ENCODE measurements around the gene ADAMTSL3. TPM values are rescaled to one million over a fixed set of nuclear protein-coding genes. Genes with fewer than 3 reads are reported as not detected.

Gene ADAMTSL3
- total RNA-seq, 2 donors from 2014 or later, result not detected

DNA sequence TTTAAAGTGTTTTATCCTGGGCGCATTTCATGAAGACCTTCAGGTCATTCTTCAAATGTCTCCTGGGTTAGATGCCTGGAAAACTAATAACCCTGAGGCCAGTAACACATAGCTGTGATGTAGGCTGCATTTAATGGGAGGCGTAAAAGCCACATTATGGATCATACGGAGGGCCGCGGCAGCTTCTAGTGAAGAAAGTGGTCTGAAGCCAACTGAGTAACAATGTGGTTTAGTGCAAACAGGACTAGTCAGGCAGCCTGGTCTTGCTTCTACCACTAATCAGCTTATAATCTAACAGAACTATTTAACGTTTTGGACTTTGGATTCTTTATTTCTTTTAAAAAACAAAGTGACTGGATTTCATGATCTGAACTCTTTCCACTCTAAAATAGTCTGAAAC is 54.4 kb downstream of the ADAMTSL3 start:
- Mint-ChIP-seq H3K27me3 (peaks cover 8% of the 10 kb centered on the region), H3K4me1 (no peaks in the 10 kb centered on the region), H3K4me3 (no peak overlapping the region), H3K27ac (no peak overlapping the region), H3K36me3 (ENCODE audit: low read depth) (no peaks in the 10 kb centered on the region), H3K9me3 (no peaks in the 10 kb centered on the region)
- no peak for ATAC-seq (replicated peaks)

DNA sequence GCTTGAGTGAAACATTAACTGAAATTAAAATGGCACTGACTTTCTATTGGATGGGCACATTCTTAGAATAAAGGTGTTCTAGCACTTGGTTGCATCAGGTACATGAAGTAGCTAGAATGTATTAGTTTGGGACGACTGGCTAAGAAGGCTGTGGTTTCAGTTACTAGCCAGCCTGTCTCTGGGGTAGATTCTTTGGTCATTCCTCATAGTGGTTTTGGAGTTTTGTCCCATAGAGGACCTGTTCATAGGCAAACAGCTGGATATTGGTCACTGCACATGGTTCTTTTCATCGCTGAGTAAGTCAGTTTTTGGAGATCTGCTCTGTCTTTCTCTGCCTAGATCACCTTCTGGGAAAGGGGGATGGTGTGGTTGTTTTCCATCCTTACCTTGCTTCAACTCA is 55.3 kb downstream of the ADAMTSL3 start:
- ATAC-seq (replicated peaks), result no peak
- Mint-ChIP-seq H3K4me3 (no peak overlapping the region), H3K9me3 (no peaks in the 10 kb centered on the region), H3K36me3 (ENCODE audit: low read depth) (no peaks in the 10 kb centered on the region), H3K27me3 (peaks cover 8% of the 10 kb centered on the region), H3K4me1 (no peaks in the 10 kb centered on the region), H3K27ac (no peak overlapping the region)

DNA sequence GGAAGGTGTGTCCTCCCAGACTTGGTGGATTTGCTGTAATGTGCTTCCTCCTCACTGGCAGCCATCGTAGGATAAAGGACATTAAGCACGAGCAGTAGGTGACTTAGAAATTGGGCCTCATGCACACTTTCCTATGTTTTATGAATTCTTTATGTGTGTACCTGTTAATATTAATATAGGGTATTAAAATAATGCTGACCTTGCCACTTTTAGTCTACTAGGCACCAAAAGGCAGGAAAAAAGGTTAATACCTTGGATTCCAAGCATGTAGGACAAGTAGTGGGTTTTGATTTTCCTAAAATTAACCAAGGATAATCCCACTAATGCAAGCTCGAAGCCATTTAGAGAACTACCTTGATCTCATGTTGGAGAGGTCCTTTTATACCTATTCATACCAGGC is 55.9 kb downstream of the ADAMTSL3 start:
- no peaks in the 10 kb centered on the region for H3K9me3 Mint-ChIP-seq
- peaks cover 7% of the 10 kb centered on the region for H3K27me3 Mint-ChIP-seq
- ATAC-seq (replicated peaks), result no peak
- no peaks in the 10 kb centered on the region for H3K4me1 Mint-ChIP-seq
- H3K4me3 Mint-ChIP-seq, result no peak overlapping the region
- H3K36me3 Mint-ChIP-seq (ENCODE audit: low read depth), result no peaks in the 10 kb centered on the region
- no peak overlapping the region for H3K27ac Mint-ChIP-seq

- Mint-ChIP-seq H3K4me3 (no peak overlapping the region), H3K4me1 (no peaks in the 10 kb centered on the region), H3K9me3 (no peaks in the 10 kb centered on the region), H3K27ac (no peak overlapping the region), H3K27me3 (peaks cover 2% of the 10 kb centered on the region), H3K36me3 (ENCODE audit: low read depth) (no peaks in the 10 kb centered on the region)
- no peak for ATAC-seq (replicated peaks)
Observed at GRCh38 chr15:83710452-83710851, 56.5 kb downstream of the ADAMTSL3 start.

DNA sequence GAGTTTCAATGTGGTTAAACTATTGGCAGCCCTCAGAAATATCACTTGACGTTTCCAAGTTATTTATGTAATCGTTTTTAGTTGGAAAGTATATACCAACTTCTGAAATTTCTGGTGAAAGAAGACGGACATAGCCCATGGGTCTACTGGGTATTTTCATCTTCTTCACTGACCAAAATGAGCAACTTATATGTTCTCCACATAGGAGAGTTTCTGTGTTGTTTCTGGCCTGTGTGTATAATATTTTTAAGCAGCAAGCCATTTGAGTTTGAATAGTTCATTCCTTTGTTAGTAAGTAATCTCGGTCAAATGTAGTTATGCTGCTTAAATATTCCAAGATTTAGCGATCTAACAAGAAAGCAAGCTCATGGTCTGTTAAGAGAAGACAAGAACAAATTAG is 57.3 kb downstream of the ADAMTSL3 start:
- no peaks in the 10 kb centered on the region for H3K4me1 Mint-ChIP-seq
- peaks cover 7% of the 10 kb centered on the region for H3K27me3 Mint-ChIP-seq
- no peaks in the 10 kb centered on the region for H3K9me3 Mint-ChIP-seq
- no peak overlapping the region for H3K4me3 Mint-ChIP-seq
- no peak overlapping the region for H3K27ac Mint-ChIP-seq
- no peaks in the 10 kb centered on the region for H3K36me3 Mint-ChIP-seq (ENCODE audit: low read depth)
- ATAC-seq (replicated peaks), result no peak

DNA sequence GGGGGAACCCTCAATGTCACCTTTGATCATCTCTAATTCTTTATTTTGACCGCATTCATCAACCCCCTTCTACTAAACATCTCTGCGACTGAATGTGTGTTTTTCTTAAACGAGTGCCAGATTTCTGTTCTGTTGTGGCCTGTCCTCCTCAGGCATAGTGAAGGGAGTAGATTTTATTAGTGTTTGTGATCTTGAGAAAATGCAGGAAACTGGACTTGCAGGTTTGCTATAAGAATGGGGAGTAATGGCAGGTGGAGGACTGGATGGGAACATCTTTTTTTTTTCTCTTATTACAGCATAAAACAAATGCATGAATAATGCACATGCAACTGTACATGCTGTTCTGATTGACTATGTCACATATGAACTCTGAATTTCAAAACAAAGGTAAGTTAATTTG is 59.3 kb downstream of the ADAMTSL3 start:
- H3K9me3 Mint-ChIP-seq, result no peaks in the 10 kb centered on the region
- H3K4me1 Mint-ChIP-seq, result no peaks in the 10 kb centered on the region
- H3K36me3 Mint-ChIP-seq (ENCODE audit: low read depth), result no peaks in the 10 kb centered on the region
- no peak overlapping the region for H3K4me3 Mint-ChIP-seq
- no peak for ATAC-seq (replicated peaks)
- peaks cover 7% of the 10 kb centered on the region for H3K27me3 Mint-ChIP-seq
- H3K27ac Mint-ChIP-seq, result no peak overlapping the region

DNA sequence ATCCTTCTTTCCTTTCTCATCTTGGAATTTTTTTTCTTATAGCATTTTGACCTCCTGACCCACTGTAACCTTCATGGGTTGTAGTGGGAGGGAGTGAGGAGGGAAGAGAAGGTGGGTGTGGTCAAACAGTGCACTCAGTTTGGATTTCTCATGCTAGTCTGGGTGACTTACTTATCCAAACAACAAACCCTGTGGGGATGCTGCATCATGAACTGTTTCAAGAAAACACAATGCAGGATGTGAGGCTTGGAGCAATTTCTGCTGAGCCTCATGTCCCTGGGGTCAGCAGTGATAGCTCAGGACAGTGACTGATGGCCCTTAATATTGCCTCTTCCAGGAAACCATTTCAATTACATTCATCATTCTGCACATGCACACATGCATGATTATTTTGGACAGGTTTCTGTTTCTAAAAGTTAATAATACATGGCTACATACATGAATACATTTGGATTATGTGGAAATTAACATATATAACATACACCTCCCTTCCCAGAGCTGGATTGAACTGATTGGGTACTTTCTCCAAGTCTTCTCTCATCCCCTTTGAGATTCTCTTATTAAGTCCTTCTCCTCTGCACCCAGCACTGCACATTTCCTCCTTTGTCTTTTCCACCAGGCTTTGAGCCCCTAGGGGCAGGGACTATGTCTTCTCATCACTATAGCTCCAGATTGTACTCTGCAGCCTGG is 61.2 kb downstream of the ADAMTSL3 start:
- H3K9me3 Mint-ChIP-seq, result no peaks in the 10 kb centered on the region
- no peak overlapping the region for H3K4me3 Mint-ChIP-seq
- no peaks in the 10 kb centered on the region for H3K36me3 Mint-ChIP-seq (ENCODE audit: low read depth)
- H3K4me1 Mint-ChIP-seq, result no peaks in the 10 kb centered on the region
- H3K27me3 Mint-ChIP-seq, result peaks cover 7% of the 10 kb centered on the region
- H3K27ac Mint-ChIP-seq, result no peak overlapping the region
- no peak for ATAC-seq (replicated peaks)

GRCh38 chr15:83716605-83717004 is 62.7 kb downstream of the ADAMTSL3 start:
- Mint-ChIP-seq H3K4me3 (no peak overlapping the region), H3K9me3 (no peaks in the 10 kb centered on the region), H3K27ac (no peak overlapping the region), H3K36me3 (ENCODE audit: low read depth) (no peaks in the 10 kb centered on the region), H3K4me1 (no peaks in the 10 kb centered on the region), H3K27me3 (peaks cover 7% of the 10 kb centered on the region)
- ATAC-seq (replicated peaks), result no peak

- Mint-ChIP-seq H3K36me3 (ENCODE audit: low read depth) (no peaks in the 10 kb centered on the region), H3K27ac (no peak overlapping the region), H3K4me3 (no peak overlapping the region), H3K27me3 (peaks cover 7% of the 10 kb centered on the region), H3K4me1 (no peaks in the 10 kb centered on the region), H3K9me3 (no peaks in the 10 kb centered on the region)
- no peak for ATAC-seq (replicated peaks)
Observed at GRCh38 chr15:83717010-83717409, 63.1 kb downstream of the ADAMTSL3 start.

DNA sequence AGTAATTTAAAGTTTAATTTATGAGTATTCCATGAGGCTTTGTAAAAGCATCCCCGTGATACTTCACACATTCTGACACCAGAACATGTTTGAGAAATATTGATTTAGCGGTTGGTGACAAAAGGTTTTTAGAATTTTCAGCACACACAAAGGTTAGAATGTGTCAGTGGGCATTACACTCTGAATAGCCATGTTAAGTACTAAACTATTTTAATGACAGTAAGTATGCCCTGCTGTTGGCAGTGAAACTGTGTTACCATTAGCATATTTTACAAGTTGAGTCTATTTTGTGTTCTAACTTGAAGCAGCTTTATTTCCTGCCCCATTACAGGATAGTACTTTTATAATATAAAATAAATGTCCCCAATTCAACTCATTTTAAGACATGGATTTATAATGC is 66.5 kb downstream of the ADAMTSL3 start:
- Mint-ChIP-seq H3K4me3 (no peak overlapping the region), H3K27ac (no peak overlapping the region), H3K36me3 (ENCODE audit: low read depth) (no peaks in the 10 kb centered on the region), H3K27me3 (peaks cover 8% of the 10 kb centered on the region), H3K4me1 (no peaks in the 10 kb centered on the region), H3K9me3 (peaks cover 3% of the 10 kb centered on the region)
- ATAC-seq (replicated peaks), result no peak

- ATAC-seq (replicated peaks), result no peak
- Mint-ChIP-seq H3K27ac (no peak overlapping the region), H3K27me3 (peaks cover 4% of the 10 kb centered on the region), H3K4me3 (no peak overlapping the region), H3K36me3 (ENCODE audit: low read depth) (no peaks in the 10 kb centered on the region), H3K4me1 (no peaks in the 10 kb centered on the region), H3K9me3 (peaks cover 3% of the 10 kb centered on the region)
Observed at GRCh38 chr15:83721031-83721430, 67.1 kb downstream of the ADAMTSL3 start.

GRCh38 chr15:83721981-83722380 is 68.1 kb downstream of the ADAMTSL3 start:
- no peak for ATAC-seq (replicated peaks)
- no peaks in the 10 kb centered on the region for H3K36me3 Mint-ChIP-seq (ENCODE audit: low read depth)
- no peak overlapping the region for H3K4me3 Mint-ChIP-seq
- H3K27ac Mint-ChIP-seq, result no peak overlapping the region
- peaks cover 3% of the 10 kb centered on the region for H3K9me3 Mint-ChIP-seq
- no peaks in the 10 kb centered on the region for H3K4me1 Mint-ChIP-seq
- H3K27me3 Mint-ChIP-seq, result peaks cover 4% of the 10 kb centered on the region

DNA sequence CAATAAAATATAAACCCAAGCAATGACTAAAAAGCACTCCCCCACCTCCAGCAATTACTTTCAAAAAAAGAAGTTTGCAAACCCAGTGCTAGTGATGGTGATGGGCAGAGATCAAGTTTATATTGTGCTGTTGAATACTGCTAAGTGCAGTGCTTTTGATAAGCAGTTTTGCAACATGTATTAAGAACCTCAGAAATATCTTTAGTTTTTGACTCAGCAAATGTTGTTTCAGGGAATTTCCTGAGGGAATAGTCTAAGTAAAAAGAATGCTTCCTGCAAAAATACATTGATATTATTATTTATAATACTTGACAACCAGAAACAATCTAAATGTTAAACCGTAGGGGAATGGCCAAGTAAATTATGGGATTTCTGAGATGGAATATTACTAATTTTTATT is 69.3 kb downstream of the ADAMTSL3 start:
- peaks cover 8% of the 10 kb centered on the region for H3K27me3 Mint-ChIP-seq
- H3K4me1 Mint-ChIP-seq, result no peaks in the 10 kb centered on the region
- no peak overlapping the region for H3K27ac Mint-ChIP-seq
- H3K9me3 Mint-ChIP-seq, result peaks cover 12% of the 10 kb centered on the region
- no peak overlapping the region for H3K4me3 Mint-ChIP-seq
- no peaks in the 10 kb centered on the region for H3K36me3 Mint-ChIP-seq (ENCODE audit: low read depth)
- no peak for ATAC-seq (replicated peaks)

DNA sequence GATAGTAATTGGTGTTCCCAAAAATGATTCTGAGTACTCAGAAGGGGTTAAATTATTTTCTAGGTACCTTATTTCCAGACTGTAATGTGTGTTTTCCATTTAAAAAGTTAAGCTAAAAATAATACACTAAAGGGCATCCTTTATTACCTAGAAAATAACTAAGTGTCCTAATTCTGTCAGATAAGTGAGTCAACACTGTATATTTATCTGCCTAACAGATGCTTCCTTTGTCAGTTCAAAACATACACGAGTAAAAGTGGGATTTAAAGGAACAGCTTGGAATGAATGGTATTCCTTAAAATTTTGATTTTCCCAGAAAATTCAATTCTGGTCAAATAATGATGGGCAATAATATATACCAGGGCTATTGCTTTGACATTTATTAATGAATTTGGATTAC is 78.3 kb downstream of the ADAMTSL3 start:
- no peaks in the 10 kb centered on the region for H3K4me1 Mint-ChIP-seq
- H3K27me3 Mint-ChIP-seq, result peaks cover 20% of the 10 kb centered on the region
- no peak for ATAC-seq (replicated peaks)
- H3K4me3 Mint-ChIP-seq, result no peak overlapping the region
- no peak overlapping the region for H3K27ac Mint-ChIP-seq
- peaks cover 8% of the 10 kb centered on the region for H3K9me3 Mint-ChIP-seq
- no peaks in the 10 kb centered on the region for H3K36me3 Mint-ChIP-seq (ENCODE audit: low read depth)

DNA sequence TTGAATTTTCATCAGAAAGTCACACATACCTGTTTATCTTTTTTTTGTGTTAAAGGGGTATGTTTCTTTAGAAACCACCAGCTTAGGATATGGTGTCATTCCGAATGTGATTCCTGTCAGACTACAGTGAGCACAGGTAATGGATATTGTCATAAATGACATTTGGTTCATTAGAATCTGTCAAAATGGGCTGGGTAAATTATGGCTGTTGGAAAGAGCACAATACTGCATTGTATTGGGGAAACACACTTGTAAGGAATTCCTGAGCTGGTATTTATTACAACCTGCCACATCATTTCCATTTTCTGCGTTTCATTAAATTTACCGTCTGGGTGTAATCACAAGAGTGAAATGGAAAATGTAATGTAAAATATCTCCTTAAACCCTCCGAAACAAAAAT is 78.8 kb downstream of the ADAMTSL3 start:
- H3K4me1 Mint-ChIP-seq, result no peaks in the 10 kb centered on the region
- H3K36me3 Mint-ChIP-seq (ENCODE audit: low read depth), result no peaks in the 10 kb centered on the region
- peaks cover 5% of the 10 kb centered on the region for H3K9me3 Mint-ChIP-seq
- no peak overlapping the region for H3K4me3 Mint-ChIP-seq
- H3K27ac Mint-ChIP-seq, result no peak overlapping the region
- no peak for ATAC-seq (replicated peaks)
- H3K27me3 Mint-ChIP-seq, result peaks cover 20% of the 10 kb centered on the region

DNA sequence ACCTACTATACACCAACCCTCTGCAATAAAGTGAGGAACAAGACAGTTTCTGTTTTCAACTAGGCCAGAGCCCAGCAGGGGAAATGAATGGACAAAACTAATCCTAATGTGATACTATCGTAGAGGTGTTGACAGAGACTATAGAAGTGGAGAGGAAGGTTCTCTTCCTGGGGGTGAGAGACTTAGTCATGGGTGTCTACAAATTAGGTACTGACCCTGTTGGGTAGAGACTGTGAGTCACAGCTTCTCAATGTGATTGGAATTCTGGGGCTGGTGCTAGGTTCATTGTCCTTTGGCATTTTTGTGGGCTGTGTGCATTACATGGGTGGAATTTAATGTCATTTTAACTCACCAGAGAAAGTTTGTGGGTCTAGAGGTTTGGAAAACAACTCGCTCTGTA is 79.3 kb downstream of the ADAMTSL3 start:
- Mint-ChIP-seq H3K27ac (no peak overlapping the region), H3K4me3 (no peak overlapping the region), H3K36me3 (ENCODE audit: low read depth) (no peaks in the 10 kb centered on the region), H3K27me3 (peaks cover 17% of the 10 kb centered on the region), H3K9me3 (peaks cover under 1% of the 10 kb centered on the region), H3K4me1 (no peaks in the 10 kb centered on the region)
- no peak for ATAC-seq (replicated peaks)

All from activated T-helper 17 cell treated with anti-CD3 and anti-CD28 coated beads, Interleukin-2, amount 50 U/mL, for 72 hours (primary cell).